ENCODE measurements around the gene GSTO2.
A peak's percentile ranks its signal among the peaks of the same experiment; 100 is the strongest.

GSTO2 gene

GRCh38 chr10:104344219-104344618, 75.2 kb downstream of the GSTO2 start:
- no peak for DNase-seq

- no peak for DNase-seq
These were observed 76.5 kb downstream of the GSTO2 start for GRCh38 chr10:104345515-104345914.

GRCh38 chr10:104345941-104346340, 77.0 kb downstream of the GSTO2 start:
- DNase-seq = no peak

- DNase-seq = no peak
These were observed 78.5 kb downstream of the GSTO2 start for GRCh38 chr10:104347295-104348045.

- DNase-seq = no peak
These were observed 79.6 kb downstream of the GSTO2 start for GRCh38 chr10:104348601-104349000.

- no peak for DNase-seq
These were observed 80.7 kb downstream of the GSTO2 start for GRCh38 chr10:104349623-104350126.

- DNase-seq = no peak
These were observed 81.2 kb downstream of the GSTO2 start for GRCh38 chr10:104350127-104350635.

- DNase-seq = no peak
These were observed 82.2 kb downstream of the GSTO2 start for GRCh38 chr10:104351061-104351702.

GRCh38 chr10:104351919-104352318, 82.9 kb downstream of the GSTO2 start:
- no peak for DNase-seq

GRCh38 chr10:104353325-104354048, 84.5 kb downstream of the GSTO2 start, which contains the start of gene CFAP58:
Gene CFAP58, plus strand, starts transcription at chr10:104353833. Its CDS starts 65 bp downstream, at chr10:104353898.
- peak; percentile 87 for DNase-seq
